Omental fat pad (tissue), 4 donors: ENCODE data around the gene REV3L. TPM values are rescaled to one million over a fixed set of nuclear protein-coding genes. Genes with fewer than 3 reads are reported as not detected.

ENCODE experiments used
- ATAC-seq: fragments of 150-250 bp; one replicate; pipeline ENCODE4 v1.9.1; 2016; ENCODE audit warnings: mild to moderate bottlenecking, moderate library complexity; ENCODE audit not compliant: low FRiP score
- DNase-seq: peaks from one replicate; pipeline ENCODE4 v3.0.0-alpha.2; 2019; ENCODE audit warnings: low spot score
- total RNA-seq, 4 donors: library from RNA; depleted of rRNA; stranded (reverse); fragments of >200 nt; gene quantifications; one replicate each; pipeline ENCODE4 v1.1.0, GENCODE V29; 2016
- TF ChIP-seq, protein P1 (sequence below), 3 donors: fragments of 450-650 bp; IDR thresholded peaks; one replicate each; pipeline ENCODE4 v1.5.1; 2016 to 2017; ENCODE audit warnings: antibody characterized with exemption in 3 of 3, mild to moderate bottlenecking in 3 of 3, moderate library complexity in 2 of 3

The REV3L gene, protein sequence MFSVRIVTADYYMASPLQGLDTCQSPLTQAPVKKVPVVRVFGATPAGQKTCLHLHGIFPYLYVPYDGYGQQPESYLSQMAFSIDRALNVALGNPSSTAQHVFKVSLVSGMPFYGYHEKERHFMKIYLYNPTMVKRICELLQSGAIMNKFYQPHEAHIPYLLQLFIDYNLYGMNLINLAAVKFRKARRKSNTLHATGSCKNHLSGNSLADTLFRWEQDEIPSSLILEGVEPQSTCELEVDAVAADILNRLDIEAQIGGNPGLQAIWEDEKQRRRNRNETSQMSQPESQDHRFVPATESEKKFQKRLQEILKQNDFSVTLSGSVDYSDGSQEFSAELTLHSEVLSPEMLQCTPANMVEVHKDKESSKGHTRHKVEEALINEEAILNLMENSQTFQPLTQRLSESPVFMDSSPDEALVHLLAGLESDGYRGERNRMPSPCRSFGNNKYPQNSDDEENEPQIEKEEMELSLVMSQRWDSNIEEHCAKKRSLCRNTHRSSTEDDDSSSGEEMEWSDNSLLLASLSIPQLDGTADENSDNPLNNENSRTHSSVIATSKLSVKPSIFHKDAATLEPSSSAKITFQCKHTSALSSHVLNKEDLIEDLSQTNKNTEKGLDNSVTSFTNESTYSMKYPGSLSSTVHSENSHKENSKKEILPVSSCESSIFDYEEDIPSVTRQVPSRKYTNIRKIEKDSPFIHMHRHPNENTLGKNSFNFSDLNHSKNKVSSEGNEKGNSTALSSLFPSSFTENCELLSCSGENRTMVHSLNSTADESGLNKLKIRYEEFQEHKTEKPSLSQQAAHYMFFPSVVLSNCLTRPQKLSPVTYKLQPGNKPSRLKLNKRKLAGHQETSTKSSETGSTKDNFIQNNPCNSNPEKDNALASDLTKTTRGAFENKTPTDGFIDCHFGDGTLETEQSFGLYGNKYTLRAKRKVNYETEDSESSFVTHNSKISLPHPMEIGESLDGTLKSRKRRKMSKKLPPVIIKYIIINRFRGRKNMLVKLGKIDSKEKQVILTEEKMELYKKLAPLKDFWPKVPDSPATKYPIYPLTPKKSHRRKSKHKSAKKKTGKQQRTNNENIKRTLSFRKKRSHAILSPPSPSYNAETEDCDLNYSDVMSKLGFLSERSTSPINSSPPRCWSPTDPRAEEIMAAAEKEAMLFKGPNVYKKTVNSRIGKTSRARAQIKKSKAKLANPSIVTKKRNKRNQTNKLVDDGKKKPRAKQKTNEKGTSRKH (N-terminal part only)
- total RNA-seq, result 100 to 1,000 TPM in 1 of 4 donors, 10 to 100 TPM in 3; 55.5 to 111 (median 63.2) TPM

DNA sequence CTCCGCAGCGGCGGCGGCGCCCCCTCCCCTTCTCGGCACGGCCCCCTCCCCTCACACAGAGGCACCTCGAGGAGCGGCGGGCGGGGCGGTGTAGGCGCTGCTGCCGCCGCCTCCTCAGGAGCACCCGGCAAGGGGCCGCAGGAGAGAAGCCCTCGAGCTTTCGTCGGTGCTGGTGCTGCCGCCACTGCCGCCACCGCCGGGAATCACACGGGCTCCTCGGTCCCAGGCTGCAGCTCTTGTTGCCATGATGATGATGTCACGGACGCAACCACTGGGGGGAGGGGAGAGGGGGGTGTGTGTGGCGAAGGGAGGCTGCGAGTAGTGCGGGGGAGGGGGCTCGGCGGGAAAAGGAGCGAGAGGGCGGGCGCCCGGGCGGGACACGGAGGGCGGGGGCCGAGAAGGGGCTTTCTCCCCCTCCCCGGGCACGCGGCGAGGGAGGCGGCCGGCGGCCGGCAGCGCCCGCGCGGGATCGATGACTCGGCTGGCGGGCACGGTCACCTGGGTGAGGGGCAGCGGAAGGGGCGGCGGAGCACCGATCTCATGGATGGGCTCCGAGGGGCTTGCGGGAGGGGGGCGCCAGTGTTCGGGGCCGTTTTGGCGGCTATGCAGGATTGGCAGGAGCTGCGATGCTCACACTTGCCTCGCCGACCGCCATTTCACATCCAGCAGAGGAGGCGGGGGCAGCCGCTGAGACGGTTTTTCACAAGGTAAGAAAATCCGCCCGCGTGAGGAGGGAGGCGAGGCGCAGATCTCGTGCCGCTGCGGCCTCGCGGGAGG, at the start of gene REV3L:
TSS of gene REV3L (minus strand) at position 260 of the 777 bp plus-strand sequence. CDS start 330 bp downstream, outside the sequence.
- ATAC-seq (peak; percentile 67), DNase-seq (peak; percentile 79)
- TF ChIP-seq, protein P1, sequence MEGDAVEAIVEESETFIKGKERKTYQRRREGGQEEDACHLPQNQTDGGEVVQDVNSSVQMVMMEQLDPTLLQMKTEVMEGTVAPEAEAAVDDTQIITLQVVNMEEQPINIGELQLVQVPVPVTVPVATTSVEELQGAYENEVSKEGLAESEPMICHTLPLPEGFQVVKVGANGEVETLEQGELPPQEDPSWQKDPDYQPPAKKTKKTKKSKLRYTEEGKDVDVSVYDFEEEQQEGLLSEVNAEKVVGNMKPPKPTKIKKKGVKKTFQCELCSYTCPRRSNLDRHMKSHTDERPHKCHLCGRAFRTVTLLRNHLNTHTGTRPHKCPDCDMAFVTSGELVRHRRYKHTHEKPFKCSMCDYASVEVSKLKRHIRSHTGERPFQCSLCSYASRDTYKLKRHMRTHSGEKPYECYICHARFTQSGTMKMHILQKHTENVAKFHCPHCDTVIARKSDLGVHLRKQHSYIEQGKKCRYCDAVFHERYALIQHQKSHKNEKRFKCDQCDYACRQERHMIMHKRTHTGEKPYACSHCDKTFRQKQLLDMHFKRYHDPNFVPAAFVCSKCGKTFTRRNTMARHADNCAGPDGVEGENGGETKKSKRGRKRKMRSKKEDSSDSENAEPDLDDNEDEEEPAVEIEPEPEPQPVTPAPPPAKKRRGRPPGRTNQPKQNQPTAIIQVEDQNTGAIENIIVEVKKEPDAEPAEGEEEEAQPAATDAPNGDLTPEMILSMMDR (IDR thresholded peaks at IDR 0.05), result no peak

DNA sequence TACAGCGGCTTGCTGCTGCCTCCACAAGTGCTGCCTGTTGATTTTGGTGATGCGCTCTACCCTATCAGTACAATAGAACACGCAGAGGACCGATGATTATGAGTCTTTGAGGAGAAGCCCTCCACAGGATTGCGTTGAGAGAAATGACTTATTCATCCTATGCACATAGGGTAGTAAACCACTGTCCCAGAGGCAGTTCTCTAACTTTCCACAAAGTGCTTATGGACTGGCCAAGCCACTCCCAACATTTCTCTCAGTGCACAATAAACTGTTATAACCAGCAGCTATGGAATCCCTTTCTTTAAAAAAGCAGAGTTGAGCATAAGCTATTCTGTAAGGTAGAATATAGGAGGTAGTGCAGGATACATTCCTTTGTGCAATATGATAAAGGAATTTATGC, 48.2 kb upstream of the REV3L start:
- no peak for DNase-seq
- ATAC-seq, result no peak
- TF ChIP-seq, protein P1 (IDR thresholded peaks at IDR 0.05), result no peak

DNA sequence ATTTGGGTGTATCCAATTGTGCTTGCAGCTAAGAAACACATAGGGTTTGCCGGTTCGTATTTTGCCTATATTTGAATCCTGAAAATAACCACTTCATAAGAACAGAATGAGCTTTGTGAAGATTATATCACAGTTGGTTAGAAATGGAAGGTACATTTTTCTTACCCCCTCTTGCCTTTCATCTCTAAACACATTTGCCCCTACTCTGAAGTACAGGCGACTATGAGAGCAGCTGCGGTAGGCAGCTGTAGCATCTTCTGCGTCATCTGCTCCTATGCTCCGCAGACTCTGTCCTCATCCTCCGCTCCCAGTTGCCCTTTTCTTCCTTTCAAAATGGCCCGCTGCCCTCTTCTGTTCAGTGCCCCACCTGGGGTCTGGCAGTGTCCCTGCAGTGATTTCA, 47.6 kb upstream of the REV3L start:
- DNase-seq (no peak), ATAC-seq (no peak)
- TF ChIP-seq, protein P1 (IDR thresholded peaks at IDR 0.05), result no peak

DNA sequence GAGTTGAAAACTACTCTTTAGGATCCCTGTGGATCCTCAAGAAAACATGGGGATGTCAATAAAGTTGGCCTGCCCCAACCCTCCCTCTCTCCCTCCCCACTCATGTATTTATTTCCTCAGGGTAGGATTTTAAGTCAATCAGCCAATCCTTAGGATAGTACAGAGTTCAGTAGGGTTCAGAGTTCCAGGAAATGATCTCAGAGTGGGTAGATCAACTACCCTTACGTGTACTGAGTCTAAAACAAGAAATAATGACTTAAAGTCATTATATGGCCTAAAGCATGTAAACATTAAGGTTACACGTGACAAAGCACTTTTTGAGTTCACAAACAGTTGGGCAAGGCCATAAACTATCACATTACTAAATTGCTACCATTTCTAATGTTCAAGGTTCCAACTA, 47.2 kb upstream of the REV3L start:
- ATAC-seq, result no peak
- TF ChIP-seq, protein P1 (IDR thresholded peaks at IDR 0.05), result no peak
- no peak for DNase-seq

DNA sequence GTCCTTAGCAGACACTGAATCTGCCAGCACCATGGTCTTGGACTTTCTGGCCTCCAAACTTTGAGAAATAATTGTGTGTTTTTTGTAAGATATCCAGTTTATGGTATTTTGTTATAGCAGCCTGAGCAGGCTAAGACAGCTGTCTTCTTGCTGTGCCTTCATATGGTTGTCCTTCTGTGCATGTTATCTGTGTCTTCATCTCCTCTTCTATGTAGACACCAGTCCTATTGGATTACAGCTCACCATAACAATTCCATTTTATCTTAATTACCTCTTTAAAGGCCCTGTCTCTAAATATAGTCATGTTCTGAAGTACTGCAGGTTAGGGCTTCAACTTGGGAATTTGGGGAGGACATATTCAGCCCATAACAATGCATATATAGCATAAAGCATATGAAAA, 44.3 kb upstream of the REV3L start:
- TF ChIP-seq, protein P1 (IDR thresholded peaks at IDR 0.05), result no peak
- DNase-seq (no peak), ATAC-seq (no peak)

DNA sequence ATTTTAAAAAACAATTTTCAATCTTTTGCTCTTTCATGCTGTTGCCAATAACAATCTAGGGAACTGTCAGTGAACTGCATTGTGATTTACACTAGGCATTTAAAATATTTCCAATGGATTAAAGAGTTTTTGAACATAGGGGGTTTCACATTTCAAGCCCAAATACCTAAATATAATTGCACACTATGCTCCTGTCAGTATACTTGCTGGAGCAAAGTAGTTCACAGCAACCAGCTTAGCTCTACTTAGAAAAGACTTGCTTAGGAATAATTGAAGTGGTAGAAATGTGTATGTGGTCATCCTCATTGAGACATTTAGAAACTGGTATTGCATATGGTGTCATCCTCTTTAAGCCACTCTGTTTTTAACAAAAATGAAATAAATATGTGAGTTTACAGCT, 41.7 kb upstream of the REV3L start:
- ATAC-seq (no peak), DNase-seq (no peak)
- TF ChIP-seq, protein P1 (IDR thresholded peaks at IDR 0.05), result no peak
